ENCODE measurements around the gene ZNF827.

DNA sequence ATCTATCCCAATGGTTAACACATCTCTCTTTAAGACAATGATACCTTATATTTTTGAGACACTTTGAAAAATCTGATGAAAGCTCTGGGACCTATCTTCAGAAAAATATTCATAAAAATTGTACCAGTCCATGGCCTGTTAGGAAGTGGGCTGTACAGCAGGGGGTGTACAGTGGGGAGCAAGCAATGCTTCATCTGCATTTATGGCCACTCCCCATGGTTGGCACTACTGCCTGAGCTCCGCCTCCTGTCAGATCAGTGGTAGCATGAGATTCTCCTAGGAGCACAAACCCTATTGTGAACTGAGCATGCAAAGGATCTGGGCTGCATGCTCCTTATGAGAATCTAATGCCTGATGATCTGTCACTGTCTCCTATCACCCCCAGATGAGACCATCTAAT, 216.1 kb downstream of the ZNF827 start:
- TF ChIP-seq, protein P1, sequence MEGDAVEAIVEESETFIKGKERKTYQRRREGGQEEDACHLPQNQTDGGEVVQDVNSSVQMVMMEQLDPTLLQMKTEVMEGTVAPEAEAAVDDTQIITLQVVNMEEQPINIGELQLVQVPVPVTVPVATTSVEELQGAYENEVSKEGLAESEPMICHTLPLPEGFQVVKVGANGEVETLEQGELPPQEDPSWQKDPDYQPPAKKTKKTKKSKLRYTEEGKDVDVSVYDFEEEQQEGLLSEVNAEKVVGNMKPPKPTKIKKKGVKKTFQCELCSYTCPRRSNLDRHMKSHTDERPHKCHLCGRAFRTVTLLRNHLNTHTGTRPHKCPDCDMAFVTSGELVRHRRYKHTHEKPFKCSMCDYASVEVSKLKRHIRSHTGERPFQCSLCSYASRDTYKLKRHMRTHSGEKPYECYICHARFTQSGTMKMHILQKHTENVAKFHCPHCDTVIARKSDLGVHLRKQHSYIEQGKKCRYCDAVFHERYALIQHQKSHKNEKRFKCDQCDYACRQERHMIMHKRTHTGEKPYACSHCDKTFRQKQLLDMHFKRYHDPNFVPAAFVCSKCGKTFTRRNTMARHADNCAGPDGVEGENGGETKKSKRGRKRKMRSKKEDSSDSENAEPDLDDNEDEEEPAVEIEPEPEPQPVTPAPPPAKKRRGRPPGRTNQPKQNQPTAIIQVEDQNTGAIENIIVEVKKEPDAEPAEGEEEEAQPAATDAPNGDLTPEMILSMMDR (conservative IDR thresholded peaks at IDR 0.05) = no peak
- TF ChIP-seq ZFX (IDR thresholded peaks at IDR 0.05) = no peak
